ENCODE measurements around the gene XRCC5.

DNA sequence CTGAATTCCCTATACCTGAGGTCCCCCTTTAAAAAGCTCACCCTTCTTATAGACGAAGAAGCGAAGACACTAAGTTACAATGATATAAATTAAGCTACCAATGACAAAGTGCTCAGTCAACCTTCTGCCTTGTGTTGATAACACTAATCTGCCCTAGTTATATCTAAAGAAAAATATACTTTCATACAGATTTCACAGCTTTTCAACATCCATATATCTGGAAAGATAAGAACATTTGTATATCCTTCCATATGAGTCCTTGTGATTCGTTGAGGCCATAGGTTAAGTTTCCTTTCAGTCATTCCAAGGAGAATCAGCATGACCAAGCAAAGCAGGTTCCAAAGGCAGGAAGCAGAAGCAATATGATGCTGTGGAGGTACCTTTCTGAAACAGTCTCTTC is 46.8 kb downstream of the XRCC5 start:
- TF ChIP-seq EZH2 (IDR thresholded peaks at IDR 0.05; ENCODE audit: borderline replicate concordance, low read depth, low read length, severe bottlenecking), result no peak
- no peak for TF ChIP-seq POLR2A (IDR thresholded peaks at IDR 0.05; ENCODE audit: low read depth, low read length)
- TF ChIP-seq, protein P1, sequence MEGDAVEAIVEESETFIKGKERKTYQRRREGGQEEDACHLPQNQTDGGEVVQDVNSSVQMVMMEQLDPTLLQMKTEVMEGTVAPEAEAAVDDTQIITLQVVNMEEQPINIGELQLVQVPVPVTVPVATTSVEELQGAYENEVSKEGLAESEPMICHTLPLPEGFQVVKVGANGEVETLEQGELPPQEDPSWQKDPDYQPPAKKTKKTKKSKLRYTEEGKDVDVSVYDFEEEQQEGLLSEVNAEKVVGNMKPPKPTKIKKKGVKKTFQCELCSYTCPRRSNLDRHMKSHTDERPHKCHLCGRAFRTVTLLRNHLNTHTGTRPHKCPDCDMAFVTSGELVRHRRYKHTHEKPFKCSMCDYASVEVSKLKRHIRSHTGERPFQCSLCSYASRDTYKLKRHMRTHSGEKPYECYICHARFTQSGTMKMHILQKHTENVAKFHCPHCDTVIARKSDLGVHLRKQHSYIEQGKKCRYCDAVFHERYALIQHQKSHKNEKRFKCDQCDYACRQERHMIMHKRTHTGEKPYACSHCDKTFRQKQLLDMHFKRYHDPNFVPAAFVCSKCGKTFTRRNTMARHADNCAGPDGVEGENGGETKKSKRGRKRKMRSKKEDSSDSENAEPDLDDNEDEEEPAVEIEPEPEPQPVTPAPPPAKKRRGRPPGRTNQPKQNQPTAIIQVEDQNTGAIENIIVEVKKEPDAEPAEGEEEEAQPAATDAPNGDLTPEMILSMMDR (IDR thresholded peaks at IDR 0.05; ENCODE audit: extremely low read depth in 1 of 2, insufficient read depth in 1 of 2, low read depth in 1 of 2, low read length in 2 of 2), result no peak
- TF ChIP-seq MYC (IDR thresholded peaks at IDR 0.05; ENCODE audit: low read depth, low read length), result no peak
- no peak for TF ChIP-seq POLR2AphosphoS5 (IDR thresholded peaks at IDR 0.05; ENCODE audit: insufficient read depth, low read depth, low read length)
- TF ChIP-seq, protein P2, sequence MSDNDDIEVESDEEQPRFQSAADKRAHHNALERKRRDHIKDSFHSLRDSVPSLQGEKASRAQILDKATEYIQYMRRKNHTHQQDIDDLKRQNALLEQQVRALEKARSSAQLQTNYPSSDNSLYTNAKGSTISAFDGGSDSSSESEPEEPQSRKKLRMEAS (IDR thresholded peaks at IDR 0.05; ENCODE audit: insufficient read depth, insufficient read length), result no peak
- TF ChIP-seq JUN (IDR thresholded peaks at IDR 0.05; ENCODE audit: borderline replicate concordance, insufficient read depth, insufficient read length, low read depth), result no peak
- TF ChIP-seq FOS (IDR thresholded peaks at IDR 0.05; ENCODE audit: borderline replicate concordance, insufficient read depth, low read length), result no peak
- TF ChIP-seq GATA2 (IDR thresholded peaks at IDR 0.05; ENCODE audit: insufficient read depth, insufficient read length, low read depth, low read length), result no peak

Measured in endothelial cell of umbilical vein (primary cell).